CD4-positive, alpha-beta T cell (primary cell): ENCODE measurements around the gene ANKS1B. TPM values are rescaled to one million over a fixed set of nuclear protein-coding genes. Genes with fewer than 3 reads are reported as not detected.

Experiments
- ATAC-seq: fragments of 200-7000 bp; cut with Tn5 transposase; one replicate; pipeline ENCODE4 v1.10.0; 2022; ENCODE audit warnings: mild to moderate bottlenecking; ENCODE audit not compliant: poor library complexity
- CTCF ChIA-PET: fragments of 350-600 bp; sonication (Branson Sonifier 250); formaldehyde crosslinking; loops from one replicate; lab custom pipeline; 2021; ENCODE audit warnings: antibody characterized with exemption, inconsistent platforms; lab: Charles Lee
- POLR2A ChIA-PET: fragments of 350-600 bp; sonication (Branson Sonifier 250); formaldehyde crosslinking; loops from one replicate; lab custom pipeline; 2021; ENCODE audit warnings: antibody characterized with exemption, inconsistent platforms; lab: Charles Lee
- DNase-seq, 14 experiments: peaks; one replicate each; pipeline ENCODE4 v3.0.0-alpha.2; 2013 to 2020; ENCODE audit warnings: mixed read lengths in 2 of 14
- H3K27ac ChIP-seq, 2 donors: one replicate each; pipeline versions ENCODE4 v1.5.1 to v1.7.0; 2013; ENCODE audit warnings: low read length in 2 of 2, low read depth in 1 of 2, mild to moderate bottlenecking in 1 of 2
- H3K27me3 ChIP-seq, 2 experiments: 1 replicate in 1 of 2; 2 replicates in 1 of 2; pipeline versions ENCODE4 v1.6.1 to v1.7.0; 2013; ENCODE audit warnings: low read length in 2 of 2, control low read depth in 1 of 2, mild to moderate bottlenecking in 1 of 2, moderate library complexity in 1 of 2; ENCODE audit not compliant: insufficient read depth in 2 of 2, control insufficient read depth in 1 of 2
- H3K36me3 ChIP-seq: one replicate; pipeline ENCODE4 v1.6.1; 2013; ENCODE audit warnings: low read length, control low read depth; ENCODE audit not compliant: insufficient read depth
- H3K4me1 ChIP-seq: one replicate; pipeline ENCODE4 v1.6.1; 2013; ENCODE audit warnings: low read length, control low read depth; ENCODE audit not compliant: insufficient read depth
- H3K4me3 ChIP-seq: one replicate; pipeline ENCODE4 v1.5.1; 2013; ENCODE audit warnings: mild to moderate bottlenecking, low read length, moderate library complexity
- H3K9me3 ChIP-seq, 2 experiments: 1 replicate in 1 of 2; 2 replicates in 1 of 2; pipeline versions ENCODE4 v1.6.1 to v1.7.0; 2013; ENCODE audit warnings: low read length in 2 of 2, mild to moderate bottlenecking in 2 of 2, control low read depth in 1 of 2, moderate library complexity in 1 of 2; ENCODE audit not compliant: control insufficient read depth in 1 of 2, insufficient read depth in 1 of 2
- H3K27ac Mint-ChIP-seq: one replicate; pipeline ENCODE4 v1.8.0; 2020; ENCODE audit warnings: mixed read lengths
- H3K27me3 Mint-ChIP-seq: one replicate; pipeline ENCODE4 v1.8.0; 2021; ENCODE audit warnings: mixed read lengths
- H3K36me3 Mint-ChIP-seq: one replicate; pipeline ENCODE4 v1.8.0; 2021; ENCODE audit warnings: low read depth, mixed read lengths
- H3K4me1 Mint-ChIP-seq: one replicate; pipeline ENCODE4 v1.8.0; 2021; ENCODE audit warnings: low read depth, mixed read lengths
- H3K4me3 Mint-ChIP-seq: one replicate; pipeline ENCODE4 v1.8.0; 2020; ENCODE audit warnings: mild to moderate bottlenecking, mixed read lengths
- H3K9me3 Mint-ChIP-seq: one replicate; pipeline ENCODE4 v1.8.0; 2020; ENCODE audit warnings: mixed read lengths
- CTCF ChIP-seq: fragments of 200-600 bp; IDR thresholded peaks from one replicate; pipeline ENCODE4 v1.8.0; 2022; ENCODE audit warnings: antibody characterized with exemption, mild to moderate bottlenecking
- intact Hi-C, 2 experiments: fragments of 100-400 bp; cut with DNase I in 1 of 2; cut with micrococcal nuclease in 1 of 2; formaldehyde crosslinking; loops; one replicate each; pipeline versions ENCODE4 v1.15.1 to v1.9.0; 2023 to 2025; cut with DNase I, micrococcal nuclease
- total RNA-seq, 174 experiments: library from RNA in 2 of 174; stranded (reverse) in 2 of 174; gene quantifications; one replicate each; pipeline ENCODE4 v1.2.3 and lab custom pipeline; 2021 to 2026

Gene ANKS1B
- total RNA-seq, 2 experiments from 2014 or later: 0.16 to 1.1 TPM

DNA sequence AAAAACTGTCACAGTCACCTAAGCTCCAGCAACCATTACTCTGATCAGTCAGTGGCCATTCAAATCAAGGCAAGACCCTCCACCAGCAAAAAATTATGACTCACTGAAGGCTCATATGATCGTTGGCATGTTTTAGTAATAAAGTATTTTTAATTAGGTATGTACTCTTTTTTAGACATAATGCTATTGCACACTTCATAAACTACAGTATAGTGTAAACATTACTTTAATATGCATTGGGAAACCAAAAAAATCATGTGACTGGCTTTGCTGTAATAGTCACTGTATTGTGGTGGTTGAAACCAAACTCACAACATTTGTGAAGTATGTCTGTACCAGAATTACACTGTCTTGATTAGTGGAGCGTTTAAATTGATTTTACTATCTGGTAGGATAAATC lies 471.7 kb downstream of the ANKS1B start:
- no peak for DNase-seq
- POLR2A ChIA-PET: no interaction called here

GRCh38 chr12:99505805-99506204 lies 478.9 kb downstream of the ANKS1B start:
- DNase-seq (no peak), ATAC-seq (no peak)
- H3K4me1 ChIP-seq: no peaks in the 10 kb centered on the region
- Mint-ChIP-seq H3K27me3 (no peaks in the 10 kb centered on the region), H3K4me3 (no peak overlapping the region), H3K9me3 (peaks cover 7% of the 10 kb centered on the region), H3K27ac (no peak overlapping the region), H3K36me3 (no peaks in the 10 kb centered on the region), H3K4me1 (no peaks in the 10 kb centered on the region)
- H3K9me3 ChIP-seq: peaks cover 0 to 8% of the 10 kb centered on the region in 2 experiments
- intact Hi-C loops: no loop called here
- H3K4me3 ChIP-seq: no peak overlapping the region
- POLR2A ChIA-PET: no interaction called here
- no peak for TF ChIP-seq CTCF
- H3K36me3 ChIP-seq: no peaks in the 10 kb centered on the region
- no peaks in the 10 kb centered on the region for H3K27me3 ChIP-seq
- H3K27ac ChIP-seq: no peak overlapping the region
- CTCF ChIA-PET: no interaction called here

More for the DNA sequence above, 471.7 kb downstream of the ANKS1B start:
- H3K4me1 ChIP-seq: no peaks in the 10 kb centered on the region
- intact Hi-C loops: no loop called here
- no peaks in the 10 kb centered on the region for H3K4me1 Mint-ChIP-seq
- no peaks in the 10 kb centered on the region for H3K36me3 ChIP-seq
- peaks cover 16% of the 10 kb centered on the region for H3K9me3 Mint-ChIP-seq
- no peak overlapping the region for H3K27ac ChIP-seq
- CTCF ChIA-PET: no interaction called here
- no peaks in the 10 kb centered on the region for H3K27me3 Mint-ChIP-seq
- no peak overlapping the region for H3K4me3 Mint-ChIP-seq
- no peak for ATAC-seq
- no peaks in the 10 kb centered on the region for H3K27me3 ChIP-seq
- H3K27ac Mint-ChIP-seq: no peak overlapping the region
- no peak overlapping the region for H3K4me3 ChIP-seq
- H3K36me3 Mint-ChIP-seq: no peaks in the 10 kb centered on the region
- peaks cover 0 to 6% of the 10 kb centered on the region in 2 experiments for H3K9me3 ChIP-seq
- no peak for TF ChIP-seq CTCF

DNA sequence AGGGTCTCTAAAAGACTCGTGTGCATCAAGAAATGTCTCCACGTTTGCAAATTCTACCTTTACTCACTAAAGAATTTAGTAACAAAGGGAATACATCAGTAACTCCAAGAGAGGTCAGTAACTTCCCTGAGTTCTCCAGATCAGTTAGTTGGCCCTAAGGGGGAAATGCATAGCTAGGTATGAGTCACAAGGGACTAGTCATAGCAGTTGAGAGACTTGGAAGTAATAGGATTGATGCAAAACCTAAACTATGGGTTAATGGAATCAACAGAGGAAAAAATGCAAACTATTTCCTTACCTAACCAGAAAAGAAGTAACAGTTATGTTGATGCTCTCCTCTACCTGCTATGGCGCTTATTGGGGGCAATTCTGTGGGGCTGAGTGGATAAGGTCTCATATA lies 486.0 kb downstream of the ANKS1B start:
- ATAC-seq: no peak
- no peak for DNase-seq
- Histone ChIP-seq H3K9me3 (no peaks in the 10 kb centered on the region), H3K4me3 (no peak overlapping the region), H3K27ac (no peak overlapping the region), H3K27me3 (no peaks in the 10 kb centered on the region), H3K4me1 (no peaks in the 10 kb centered on the region), H3K36me3 (no peaks in the 10 kb centered on the region)
- peaks cover 10% of the 10 kb centered on the region for H3K9me3 Mint-ChIP-seq
- POLR2A ChIA-PET: no interaction called here
- no peak for TF ChIP-seq CTCF
- H3K27ac Mint-ChIP-seq: no peak overlapping the region
- intact Hi-C loops: no loop called here
- H3K27me3 Mint-ChIP-seq: no peaks in the 10 kb centered on the region
- H3K4me1 Mint-ChIP-seq: no peaks in the 10 kb centered on the region
- no peaks in the 10 kb centered on the region for H3K36me3 Mint-ChIP-seq
- CTCF ChIA-PET: no interaction called here
- H3K4me3 Mint-ChIP-seq: no peak overlapping the region
